ENCODE data around the gene PIAS1.

Gene PIAS1

GRCh38 chr15:68080334-68080733, 26.2 kb downstream of the PIAS1 start:
- no peak for DNase-seq (ENCODE audit: extremely low read depth, low read depth)
- TF ChIP-seq, protein P1, sequence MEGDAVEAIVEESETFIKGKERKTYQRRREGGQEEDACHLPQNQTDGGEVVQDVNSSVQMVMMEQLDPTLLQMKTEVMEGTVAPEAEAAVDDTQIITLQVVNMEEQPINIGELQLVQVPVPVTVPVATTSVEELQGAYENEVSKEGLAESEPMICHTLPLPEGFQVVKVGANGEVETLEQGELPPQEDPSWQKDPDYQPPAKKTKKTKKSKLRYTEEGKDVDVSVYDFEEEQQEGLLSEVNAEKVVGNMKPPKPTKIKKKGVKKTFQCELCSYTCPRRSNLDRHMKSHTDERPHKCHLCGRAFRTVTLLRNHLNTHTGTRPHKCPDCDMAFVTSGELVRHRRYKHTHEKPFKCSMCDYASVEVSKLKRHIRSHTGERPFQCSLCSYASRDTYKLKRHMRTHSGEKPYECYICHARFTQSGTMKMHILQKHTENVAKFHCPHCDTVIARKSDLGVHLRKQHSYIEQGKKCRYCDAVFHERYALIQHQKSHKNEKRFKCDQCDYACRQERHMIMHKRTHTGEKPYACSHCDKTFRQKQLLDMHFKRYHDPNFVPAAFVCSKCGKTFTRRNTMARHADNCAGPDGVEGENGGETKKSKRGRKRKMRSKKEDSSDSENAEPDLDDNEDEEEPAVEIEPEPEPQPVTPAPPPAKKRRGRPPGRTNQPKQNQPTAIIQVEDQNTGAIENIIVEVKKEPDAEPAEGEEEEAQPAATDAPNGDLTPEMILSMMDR (IDR thresholded peaks at IDR 0.05; ENCODE audit: low read depth, low read length, missing control alignments) = no peak
- H3K4me3 ChIP-seq (replicated peaks; ENCODE audit: low read depth, low read length) = no peak overlapping the region

DNA sequence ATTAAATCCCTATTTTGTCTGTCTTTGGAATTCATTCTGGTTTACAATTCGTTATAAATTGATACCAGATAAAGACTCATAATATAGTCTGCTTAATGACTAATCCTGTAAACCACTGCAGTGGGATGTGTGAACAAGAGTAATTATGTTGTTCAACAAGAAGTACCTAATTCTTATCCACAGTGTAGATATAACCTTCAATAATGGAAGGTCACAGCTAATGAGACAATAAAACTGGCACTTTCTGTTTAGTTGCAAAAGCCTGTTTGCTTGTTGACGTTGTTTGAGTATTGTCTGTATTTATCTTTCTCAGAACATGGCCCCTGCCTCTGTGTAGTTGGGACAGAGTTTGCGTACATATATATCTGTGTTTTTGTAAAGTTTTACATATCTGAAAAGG, 26.7 kb downstream of the PIAS1 start:
- no peak overlapping the region for H3K4me3 ChIP-seq (replicated peaks; ENCODE audit: low read depth, low read length)
- DNase-seq (ENCODE audit: extremely low read depth, low read depth) = no peak
- TF ChIP-seq, protein P1 (IDR thresholded peaks at IDR 0.05; ENCODE audit: low read depth, low read length, missing control alignments) = no peak

DNA sequence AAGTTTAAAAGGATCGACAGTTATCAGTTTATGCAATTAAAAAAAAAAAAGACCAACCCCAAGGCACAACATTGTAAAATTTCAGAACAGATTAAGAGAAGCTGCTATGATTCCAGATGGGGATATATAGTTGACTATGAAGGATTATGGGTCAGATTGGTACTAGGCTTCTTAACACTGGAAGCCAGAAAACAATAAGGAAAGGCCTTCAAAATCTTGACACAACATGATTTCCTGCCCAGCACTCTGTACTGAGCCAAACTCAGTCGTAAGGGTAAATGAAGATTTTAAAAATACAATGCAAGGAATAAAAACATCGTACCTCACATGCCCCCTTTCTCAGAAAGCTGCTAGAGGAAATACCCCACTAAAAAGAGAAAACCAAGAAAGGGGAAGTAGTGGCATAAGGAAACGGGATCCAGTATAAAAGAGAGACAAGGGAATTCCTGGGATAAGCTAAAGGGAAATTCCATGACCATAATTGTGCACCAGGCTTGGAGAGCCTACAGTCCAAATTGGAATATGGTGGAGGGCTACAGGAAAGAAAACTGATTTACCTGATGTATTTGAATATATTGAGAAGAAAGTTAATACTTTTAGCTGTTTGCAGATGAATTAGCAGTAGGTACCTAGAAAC, 27.9 kb downstream of the PIAS1 start:
- H3K4me3 ChIP-seq (replicated peaks; ENCODE audit: low read depth, low read length) = no peak overlapping the region
- no peak for DNase-seq (ENCODE audit: extremely low read depth, low read depth)
- TF ChIP-seq, protein P1 (IDR thresholded peaks at IDR 0.05; ENCODE audit: low read depth, low read length, missing control alignments) = no peak

- TF ChIP-seq, protein P1 (IDR thresholded peaks at IDR 0.05; ENCODE audit: low read depth, low read length, missing control alignments) = no peak
- no peak for DNase-seq (ENCODE audit: extremely low read depth, low read depth)
- no peak overlapping the region for H3K4me3 ChIP-seq (replicated peaks; ENCODE audit: low read depth, low read length)
These were observed 28.6 kb downstream of the PIAS1 start for GRCh38 chr15:68082735-68083134.

DNA sequence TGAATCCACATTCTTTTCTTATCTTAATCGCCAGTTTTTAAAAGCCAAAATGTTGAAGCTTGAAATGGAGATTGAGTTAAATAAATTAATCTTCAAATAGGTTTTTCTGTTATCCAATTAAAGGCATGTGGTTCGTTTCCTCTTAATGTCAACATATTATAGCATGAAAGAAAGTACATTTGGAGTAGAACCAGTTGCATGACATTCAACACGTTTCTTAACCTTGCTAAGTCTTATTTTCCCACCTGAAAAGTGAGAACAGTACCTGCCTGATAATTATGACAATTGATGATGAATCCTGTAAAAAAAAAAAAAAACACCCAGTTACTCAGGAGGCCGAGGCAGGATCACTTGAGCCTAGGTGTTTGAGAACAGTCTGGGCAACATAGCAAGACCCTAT, 29.3 kb downstream of the PIAS1 start:
- no peak overlapping the region for H3K4me3 ChIP-seq (replicated peaks; ENCODE audit: low read depth, low read length)
- no peak for DNase-seq (ENCODE audit: extremely low read depth, low read depth)
- TF ChIP-seq, protein P1 (IDR thresholded peaks at IDR 0.05; ENCODE audit: low read depth, low read length, missing control alignments) = no peak

- H3K4me3 ChIP-seq (replicated peaks; ENCODE audit: low read depth, low read length) = no peak overlapping the region
- TF ChIP-seq, protein P1 (IDR thresholded peaks at IDR 0.05; ENCODE audit: low read depth, low read length, missing control alignments) = no peak
- DNase-seq (ENCODE audit: extremely low read depth, low read depth) = no peak
These were observed 30.9 kb downstream of the PIAS1 start for GRCh38 chr15:68085052-68085451.

DNA sequence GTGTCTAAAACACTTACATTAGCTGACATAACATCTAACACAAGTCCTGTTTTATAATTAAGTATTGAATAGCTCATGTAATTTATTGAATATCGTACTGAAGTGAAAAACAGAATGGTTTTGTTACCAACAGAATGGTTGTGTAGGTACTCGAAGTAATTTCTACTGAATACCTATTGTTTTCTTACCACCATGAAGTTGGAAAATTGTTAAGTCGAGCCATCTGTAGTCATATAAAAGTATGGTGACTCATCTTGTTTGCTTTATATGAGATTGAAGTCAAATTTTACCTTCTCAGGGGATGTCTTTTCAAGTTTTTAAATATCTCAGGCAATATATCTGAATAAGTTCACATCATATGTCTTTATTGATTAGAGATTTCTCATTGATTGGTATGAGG, 37.6 kb downstream of the PIAS1 start:
- TF ChIP-seq, protein P1 (IDR thresholded peaks at IDR 0.05; ENCODE audit: low read depth, low read length, missing control alignments) = no peak
- H3K4me3 ChIP-seq (replicated peaks; ENCODE audit: low read depth, low read length) = no peak overlapping the region
- DNase-seq (ENCODE audit: extremely low read depth, low read depth) = no peak

Measured in HFF-Myc (cell line).